Measurements from ENCODE around the gene PLA2G4B. TPM values are rescaled to one million over a fixed set of nuclear protein-coding genes. Genes with fewer than 3 reads are reported as not detected.

Gene PLA2G4B, protein sequence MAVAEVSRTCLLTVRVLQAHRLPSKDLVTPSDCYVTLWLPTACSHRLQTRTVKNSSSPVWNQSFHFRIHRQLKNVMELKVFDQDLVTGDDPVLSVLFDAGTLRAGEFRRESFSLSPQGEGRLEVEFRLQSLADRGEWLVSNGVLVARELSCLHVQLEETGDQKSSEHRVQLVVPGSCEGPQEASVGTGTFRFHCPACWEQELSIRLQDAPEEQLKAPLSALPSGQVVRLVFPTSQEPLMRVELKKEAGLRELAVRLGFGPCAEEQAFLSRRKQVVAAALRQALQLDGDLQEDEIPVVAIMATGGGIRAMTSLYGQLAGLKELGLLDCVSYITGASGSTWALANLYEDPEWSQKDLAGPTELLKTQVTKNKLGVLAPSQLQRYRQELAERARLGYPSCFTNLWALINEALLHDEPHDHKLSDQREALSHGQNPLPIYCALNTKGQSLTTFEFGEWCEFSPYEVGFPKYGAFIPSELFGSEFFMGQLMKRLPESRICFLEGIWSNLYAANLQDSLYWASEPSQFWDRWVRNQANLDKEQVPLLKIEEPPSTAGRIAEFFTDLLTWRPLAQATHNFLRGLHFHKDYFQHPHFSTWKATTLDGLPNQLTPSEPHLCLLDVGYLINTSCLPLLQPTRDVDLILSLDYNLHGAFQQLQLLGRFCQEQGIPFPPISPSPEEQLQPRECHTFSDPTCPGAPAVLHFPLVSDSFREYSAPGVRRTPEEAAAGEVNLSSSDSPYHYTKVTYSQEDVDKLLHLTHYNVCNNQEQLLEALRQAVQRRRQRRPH
- 2.4 TPM for total RNA-seq

GRCh38 chr15:41838400-41838897 is at the start of gene PLA2G4B:
Gene PLA2G4B (plus strand): TSS chr15:41838847. CDS start chr15:41838914, 67 bp downstream.
- no peak for DNase-seq (ENCODE audit: low spot score in 2 of 2)
- FAIRE-seq = no peak

- no peak for FAIRE-seq
- no peak for DNase-seq (ENCODE audit: low spot score in 2 of 2)
Measured at GRCh38 chr15:41789236-41789635, 49.4 kb upstream of the PLA2G4B start.

DNA sequence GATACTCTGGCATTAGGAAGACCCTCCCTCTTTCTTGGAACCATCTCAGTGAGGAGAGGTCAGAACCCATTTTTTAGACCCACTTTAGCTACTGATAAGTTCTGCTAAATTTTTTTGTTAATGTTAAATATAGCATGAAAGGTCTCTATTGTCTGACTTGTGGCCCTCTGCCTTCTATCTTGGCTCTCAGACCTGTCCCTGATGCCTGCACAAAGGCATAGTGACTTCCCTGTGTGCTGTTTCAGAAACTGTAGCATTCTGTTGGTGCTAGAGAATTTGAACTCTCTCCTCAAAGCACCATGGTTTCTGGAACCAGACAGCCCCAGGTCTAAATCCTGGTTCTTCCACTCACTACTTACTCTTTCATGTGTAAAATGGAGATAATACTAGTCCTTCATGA is 49.0 kb upstream of the PLA2G4B start:
- FAIRE-seq (no peak), DNase-seq (ENCODE audit: low spot score in 2 of 2) (no peak)

DNA sequence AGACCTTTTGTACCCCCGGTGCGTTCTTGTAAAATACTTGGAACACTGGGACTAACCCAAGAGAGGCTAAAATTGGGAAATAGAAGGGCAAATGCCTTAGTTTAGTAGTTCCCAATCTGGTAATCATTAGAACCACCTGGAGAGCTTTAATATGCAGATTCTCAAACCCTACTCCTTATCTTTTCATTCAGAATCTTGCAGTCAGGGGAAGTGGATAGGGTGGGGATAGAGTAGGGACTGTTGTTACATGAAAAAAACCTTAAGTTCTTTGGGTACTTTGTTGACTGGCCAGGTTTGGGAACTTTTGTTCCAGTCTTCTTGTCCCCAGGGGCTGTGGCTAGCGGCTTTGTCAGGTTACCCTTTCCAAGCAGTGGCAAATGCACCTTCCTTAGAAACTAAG is 48.5 kb upstream of the PLA2G4B start:
- no peak for FAIRE-seq

DNA sequence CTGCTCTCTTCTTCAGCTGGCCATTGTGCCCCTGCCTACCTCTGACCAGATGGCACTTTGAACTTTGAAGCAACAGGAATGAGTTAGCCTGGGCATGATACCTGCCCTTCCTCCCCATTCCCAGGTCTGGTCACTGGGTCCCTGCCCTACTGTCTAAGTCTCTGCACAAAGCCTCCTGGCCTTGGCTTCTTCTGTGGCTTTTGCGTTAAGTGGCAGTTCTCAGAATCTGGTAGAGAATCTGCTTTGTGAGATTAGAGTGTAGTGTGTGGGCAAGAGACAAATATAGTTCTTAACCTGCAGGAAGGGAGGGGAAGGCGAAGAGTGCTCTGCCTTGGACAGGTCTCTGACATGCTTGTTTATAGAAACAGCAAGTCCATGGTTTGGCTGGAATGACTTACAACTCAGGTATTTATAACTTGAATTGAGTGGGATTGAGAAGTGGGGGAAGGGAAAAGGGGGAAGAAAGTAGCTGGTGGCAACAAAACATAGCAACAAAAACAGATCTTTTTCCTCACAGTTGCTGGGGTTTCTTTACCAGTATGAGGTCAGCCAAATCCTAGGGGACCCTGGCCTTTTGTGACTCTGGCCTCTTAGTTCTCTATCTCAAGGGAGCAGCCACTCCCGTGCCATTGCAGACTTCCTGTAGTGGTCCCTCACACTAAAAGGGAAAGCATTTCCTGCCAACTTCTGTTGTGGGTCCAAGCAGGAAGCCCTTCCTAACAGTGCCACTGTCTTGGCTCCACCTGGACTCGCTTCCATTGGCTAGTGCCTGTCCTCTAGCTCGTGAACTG is 47.7 kb upstream of the PLA2G4B start:
- DNase-seq (ENCODE audit: low spot score in 2 of 2) = no peak
- no peak for FAIRE-seq

More for the DNA sequence above, 48.5 kb upstream of the PLA2G4B start:
- DNase-seq (ENCODE audit: low spot score in 2 of 2) = no peak

- FAIRE-seq = no peak
Measured at GRCh38 chr15:41791547-41791937, 47.1 kb upstream of the PLA2G4B start.

GRCh38 chr15:41792000-41792637 is 46.5 kb upstream of the PLA2G4B start:
- FAIRE-seq (no peak), DNase-seq (ENCODE audit: low spot score in 2 of 2) (no peak)

More at GRCh38 chr15:41791547-41791937, 47.1 kb upstream of the PLA2G4B start:
- DNase-seq (ENCODE audit: low spot score in 2 of 2) = no peak

DNA sequence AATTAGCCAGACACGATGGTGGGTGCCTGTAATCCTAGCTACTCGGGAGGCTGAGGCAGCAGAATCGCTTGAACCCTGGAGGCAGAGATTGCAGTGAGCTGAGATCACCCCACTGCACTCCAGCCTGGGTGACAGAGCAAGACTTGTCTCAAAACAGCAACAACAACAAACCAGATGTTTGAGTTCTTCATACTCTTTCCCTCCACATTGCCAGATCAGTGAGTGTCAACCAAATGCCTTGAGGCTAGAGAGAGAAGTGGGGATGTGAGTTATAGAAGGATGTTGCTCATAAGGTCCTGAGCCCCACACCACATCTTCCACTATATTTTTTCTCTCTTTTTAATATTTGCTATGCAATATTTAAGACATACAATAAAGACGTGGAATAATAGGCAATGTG is 44.6 kb upstream of the PLA2G4B start:
- DNase-seq (ENCODE audit: low spot score in 2 of 2) (no peak), FAIRE-seq (no peak)

DNA sequence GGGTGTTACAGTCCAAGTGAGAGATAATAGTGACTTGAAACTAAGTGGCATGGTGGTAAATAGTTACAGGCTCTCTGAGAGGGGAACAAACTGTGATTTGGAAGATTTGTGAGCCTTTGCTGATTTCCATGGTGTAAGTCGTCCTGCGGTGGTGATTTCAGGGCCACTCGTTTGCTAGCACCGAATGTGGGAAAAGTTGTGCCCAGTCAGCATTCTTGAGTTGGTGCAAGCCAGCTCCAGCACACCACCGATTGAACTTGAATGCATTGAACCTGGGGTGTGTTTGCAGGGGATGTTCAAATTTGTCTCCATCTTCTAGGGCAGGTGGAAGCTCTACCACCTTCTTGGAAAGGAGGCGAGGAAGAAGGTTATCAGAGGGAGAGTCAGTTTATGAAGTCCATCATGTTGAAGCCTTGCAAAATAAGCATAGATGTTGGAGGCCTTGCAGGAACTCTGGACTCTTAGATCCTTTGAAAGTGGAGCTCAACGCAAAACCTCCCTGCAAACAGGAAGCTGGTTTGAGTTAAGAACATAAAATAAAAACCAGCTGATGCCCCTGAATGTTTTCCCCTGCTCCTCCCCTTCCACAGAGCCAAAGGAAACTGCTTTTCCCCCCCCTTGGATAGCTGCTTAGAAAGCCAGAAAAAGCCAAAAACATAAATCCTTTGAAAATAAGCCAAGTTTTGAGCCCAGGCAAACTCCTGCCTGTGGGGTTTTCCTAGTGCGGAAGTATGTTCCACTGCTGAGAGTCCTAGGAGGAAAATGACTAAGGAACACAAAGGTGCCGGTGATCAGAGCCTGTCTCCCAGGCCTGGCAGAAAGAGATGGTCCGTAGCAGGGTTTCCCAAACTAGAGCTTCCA is 42.4 kb upstream of the PLA2G4B start:
- FAIRE-seq (no peak), DNase-seq (ENCODE audit: low spot score in 2 of 2) (no peak)

DNA sequence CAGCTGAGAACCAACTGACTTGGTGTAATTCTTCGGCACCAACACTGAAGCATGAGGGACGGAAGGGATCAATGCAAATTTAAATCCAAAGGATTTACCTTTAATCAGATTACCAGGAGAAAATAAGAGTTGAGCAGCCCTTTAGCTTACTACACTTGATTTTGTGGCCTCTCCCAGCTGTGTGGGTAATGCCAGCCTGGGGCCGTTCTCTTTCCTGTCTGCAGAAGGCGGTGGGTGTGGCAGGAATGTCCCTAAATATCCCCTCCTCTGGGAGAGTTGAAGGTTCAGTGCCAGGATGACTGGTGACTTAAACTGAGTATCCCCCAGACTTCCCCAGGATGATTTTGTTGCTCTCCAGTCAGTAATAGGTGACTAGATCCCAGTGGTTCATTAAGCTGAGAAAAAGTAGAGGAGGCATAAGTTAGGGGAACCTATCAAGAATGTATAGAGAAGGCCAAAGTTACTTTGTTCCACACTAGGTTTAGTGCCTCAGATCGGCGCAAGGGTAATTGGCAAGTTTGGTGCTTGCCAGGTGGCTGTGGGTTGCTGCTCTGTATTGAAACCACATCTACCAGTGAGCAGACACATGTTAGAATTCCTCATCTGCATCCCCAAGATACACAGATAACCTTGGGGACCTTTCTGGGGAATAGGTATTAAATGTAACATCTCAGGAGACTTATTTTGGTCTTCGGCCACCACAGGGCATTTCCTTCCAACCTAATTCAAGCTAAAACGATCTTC is 41.3 kb upstream of the PLA2G4B start:
- no peak for FAIRE-seq
- no peak for DNase-seq (ENCODE audit: low spot score in 2 of 2)

- DNase-seq (ENCODE audit: low spot score in 2 of 2) = no peak
- no peak for FAIRE-seq
Measured at GRCh38 chr15:41798607-41799487, 39.8 kb upstream of the PLA2G4B start.

DNA sequence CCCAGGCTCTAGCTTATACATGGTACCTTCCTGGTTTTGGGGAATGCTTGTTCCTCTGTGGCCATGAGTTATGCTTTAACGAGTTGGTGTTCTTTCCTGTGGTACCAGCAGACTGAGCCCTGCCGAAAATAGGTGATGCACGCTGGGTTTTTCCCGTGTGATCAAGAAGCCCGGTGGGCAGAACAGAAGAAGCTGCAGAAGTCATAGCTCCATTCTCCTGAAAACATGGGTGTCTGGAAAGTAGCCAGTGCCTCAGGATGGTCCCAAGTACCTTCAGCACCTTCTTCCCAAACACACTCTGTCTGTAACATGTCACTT is 39.2 kb upstream of the PLA2G4B start:
- DNase-seq (ENCODE audit: low spot score in 2 of 2) (no peak), FAIRE-seq (no peak)

DNA sequence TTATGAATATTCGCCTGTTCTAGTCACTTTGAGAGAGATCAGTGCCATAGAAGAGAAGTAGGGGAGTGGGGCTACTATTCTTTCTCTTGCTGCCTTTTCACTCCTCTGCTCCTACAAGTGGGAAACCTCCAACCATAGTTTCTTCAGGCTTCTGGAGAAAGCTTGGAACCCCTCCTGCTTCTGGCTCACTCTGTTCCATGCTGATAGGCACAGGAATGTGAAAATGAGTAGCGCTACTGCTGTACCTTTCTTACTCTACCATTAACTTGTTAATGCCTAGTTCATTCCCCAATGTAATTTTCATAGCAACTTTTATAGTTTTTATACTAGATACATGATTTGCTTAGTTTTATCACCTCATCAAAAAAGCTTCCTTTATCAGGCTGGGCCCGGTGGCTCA is 37.5 kb upstream of the PLA2G4B start:
- no peak for FAIRE-seq

GRCh38 chr15:41801850-41802455 is 36.7 kb upstream of the PLA2G4B start:
- no peak for FAIRE-seq
- DNase-seq (ENCODE audit: low spot score in 2 of 2) = no peak

More for the DNA sequence above, 37.5 kb upstream of the PLA2G4B start:
- DNase-seq (ENCODE audit: low spot score in 2 of 2) = no peak

DNA sequence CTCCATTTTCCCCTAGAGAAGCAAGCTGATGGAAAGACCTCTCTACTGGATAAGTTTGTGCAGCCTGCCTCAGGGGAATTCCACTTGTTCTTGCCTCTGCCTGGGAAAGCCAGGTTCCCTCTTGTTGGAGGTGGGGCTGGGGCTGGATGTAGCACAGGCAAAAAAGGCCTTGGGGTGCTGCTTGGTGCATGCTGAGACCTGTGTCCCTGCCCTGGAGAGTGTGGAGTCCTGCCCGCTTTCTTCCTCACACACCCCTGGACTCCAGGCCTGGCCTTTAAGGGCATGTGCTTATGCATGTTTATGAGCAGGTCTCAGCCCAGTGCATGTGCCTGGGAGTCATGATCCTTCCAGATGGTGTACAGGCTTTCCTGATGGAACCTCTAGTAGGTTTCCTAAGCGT is 34.3 kb upstream of the PLA2G4B start:
- no peak for FAIRE-seq

GRCh38 chr15:41804916-41805666 is 33.6 kb upstream of the PLA2G4B start:
- FAIRE-seq (no peak), DNase-seq (ENCODE audit: low spot score in 2 of 2) (no peak)

More for the DNA sequence above, 34.3 kb upstream of the PLA2G4B start:
- DNase-seq (ENCODE audit: low spot score in 2 of 2) = no peak

DNA sequence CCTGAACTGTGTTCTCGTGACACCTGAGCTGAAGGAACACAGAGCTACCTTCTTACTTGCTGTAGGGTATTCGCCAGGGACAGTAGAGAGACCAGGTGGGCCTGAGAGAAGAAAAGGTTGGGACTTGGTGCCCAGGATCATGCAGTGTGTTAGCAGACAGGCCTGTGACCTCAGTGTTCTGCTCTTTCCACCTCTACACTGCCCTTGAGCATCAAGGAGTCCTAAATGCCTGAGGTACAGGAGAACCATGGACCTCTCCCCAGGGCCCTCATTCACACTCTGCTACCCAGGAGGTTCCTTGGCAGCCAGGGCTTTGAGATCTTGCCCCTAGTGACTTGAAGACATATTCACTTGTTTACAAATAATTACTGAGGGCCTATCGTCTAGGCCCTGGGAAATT is 32.9 kb upstream of the PLA2G4B start:
- DNase-seq (ENCODE audit: low spot score in 2 of 2) (no peak), FAIRE-seq (no peak)
